HL-60 (cell line): ENCODE results near the gene APCS.

Experiments used
- DNase-seq, 2 experiments: peaks; one replicate each; pipeline ENCODE4 v3.0.0-alpha.2; 2010 to 2020; ENCODE audit warnings: low read depth in 1 of 2, low spot score in 1 of 2
- H3K27ac ChIP-seq: fragments of 250-450 bp; sonication (Bioruptor Pico); replicated peaks from 2 replicates; pipeline ENCODE4 v1.5.1; 2020; ENCODE audit warnings: mild to moderate bottlenecking, moderate library complexity
- H3K27me3 ChIP-seq: fragments of 250-450 bp; sonication (Bioruptor Pico); 2 replicates; pipeline ENCODE4 v1.5.1; 2021; ENCODE audit warnings: mild to moderate bottlenecking, moderate library complexity; ENCODE audit not compliant: insufficient read depth, poor library complexity, severe bottlenecking
- H3K4me3 ChIP-seq: replicated peaks from 2 replicates; pipeline ENCODE4 v1.5.1; 2011; ENCODE audit warnings: mild to moderate bottlenecking, control low read depth, low read length; ENCODE audit not compliant: insufficient read depth
- GABPA ChIP-seq: IDR thresholded peaks from 2 replicates; pipeline ENCODE4 v1.6.1; 2012; ENCODE audit warnings: low read depth
- POLR2AphosphoS5 ChIP-seq: IDR thresholded peaks from 2 replicates; pipeline ENCODE4 v1.6.1; 2012; ENCODE audit warnings: low read depth
- REST ChIP-seq: IDR thresholded peaks from 2 replicates; pipeline ENCODE4 v1.6.1; 2012; ENCODE audit warnings: low read depth; ENCODE audit not compliant: insufficient replicate concordance
- SPI1 ChIP-seq: IDR thresholded peaks from 2 replicates; pipeline ENCODE4 v1.6.1; 2012; ENCODE audit warnings: low read depth, mild to moderate bottlenecking, borderline replicate concordance
- TF ChIP-seq, protein P1 (sequence below): IDR thresholded peaks from one replicate; pipeline ENCODE4 v1.5.1; 2011; ENCODE audit warnings: low read length, control low read depth, inconsistent platforms; ENCODE audit not compliant: insufficient read depth

APCS gene

GRCh38 chr1:159598196-159598595 is 10.6 kb downstream of the APCS start:
- Histone ChIP-seq H3K4me3 (no peak overlapping the region), H3K27ac (no peak overlapping the region), H3K27me3 (no peaks in the 10 kb centered on the region)
- no peak for DNase-seq
- TF ChIP-seq SPI1: no peak
- no peak for TF ChIP-seq GABPA
- TF ChIP-seq, protein P1, sequence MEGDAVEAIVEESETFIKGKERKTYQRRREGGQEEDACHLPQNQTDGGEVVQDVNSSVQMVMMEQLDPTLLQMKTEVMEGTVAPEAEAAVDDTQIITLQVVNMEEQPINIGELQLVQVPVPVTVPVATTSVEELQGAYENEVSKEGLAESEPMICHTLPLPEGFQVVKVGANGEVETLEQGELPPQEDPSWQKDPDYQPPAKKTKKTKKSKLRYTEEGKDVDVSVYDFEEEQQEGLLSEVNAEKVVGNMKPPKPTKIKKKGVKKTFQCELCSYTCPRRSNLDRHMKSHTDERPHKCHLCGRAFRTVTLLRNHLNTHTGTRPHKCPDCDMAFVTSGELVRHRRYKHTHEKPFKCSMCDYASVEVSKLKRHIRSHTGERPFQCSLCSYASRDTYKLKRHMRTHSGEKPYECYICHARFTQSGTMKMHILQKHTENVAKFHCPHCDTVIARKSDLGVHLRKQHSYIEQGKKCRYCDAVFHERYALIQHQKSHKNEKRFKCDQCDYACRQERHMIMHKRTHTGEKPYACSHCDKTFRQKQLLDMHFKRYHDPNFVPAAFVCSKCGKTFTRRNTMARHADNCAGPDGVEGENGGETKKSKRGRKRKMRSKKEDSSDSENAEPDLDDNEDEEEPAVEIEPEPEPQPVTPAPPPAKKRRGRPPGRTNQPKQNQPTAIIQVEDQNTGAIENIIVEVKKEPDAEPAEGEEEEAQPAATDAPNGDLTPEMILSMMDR: no peak
- no peak for TF ChIP-seq REST
- no peak for TF ChIP-seq POLR2AphosphoS5

- no peak for TF ChIP-seq REST
- TF ChIP-seq GABPA: no peak
- TF ChIP-seq, protein P1: no peak
- TF ChIP-seq POLR2AphosphoS5: no peak
- TF ChIP-seq SPI1: no peak
- Histone ChIP-seq H3K27me3 (no peaks in the 10 kb centered on the region), H3K27ac (no peak overlapping the region), H3K4me3 (no peak overlapping the region)
- DNase-seq: no peak
These were observed 13.3 kb downstream of the APCS start for GRCh38 chr1:159600894-159601293.

- TF ChIP-seq SPI1 (no peak), GABPA (no peak), POLR2AphosphoS5 (no peak), REST (no peak)
- TF ChIP-seq, protein P1: no peak
- Histone ChIP-seq H3K27me3 (no peaks in the 10 kb centered on the region), H3K4me3 (no peak overlapping the region), H3K27ac (no peak overlapping the region)
- no peak for DNase-seq
These were observed 14.9 kb downstream of the APCS start for GRCh38 chr1:159602501-159602999.
